ENCODE results near the gene RASL11A. TPM values are rescaled to one million over a fixed set of nuclear protein-coding genes. Genes with fewer than 3 reads are reported as not detected.
A peak's percentile ranks its signal among the peaks of the same experiment; 100 is the strongest.

The RASL11A gene
- total RNA-seq, 1 donor from 2014 or later = 5.7 TPM

GRCh38 chr13:27251166-27252091, 19.2 kb upstream of the RASL11A start, which contains the start of gene RPL21:
TSS of gene RPL21 (plus strand) at chr13:27251558. CDS start at chr13:27253777, 2,219 bp downstream.
- Histone ChIP-seq H3K9ac (ENCODE audit: low read depth in 1 of 3, low read length in 3 of 3) (peak within 1 kb of the TSS; percentile 98 to 99 (median 99)), H3K27me3 (ENCODE audit: control insufficient read depth in 3 of 3, insufficient read depth in 3 of 3, low read length in 3 of 3) (no peaks in the 10 kb centered on the region), H3K27ac (ENCODE audit: low read depth, low read length) (peak within 1 kb of the TSS; percentile 96), H3K4me1 (ENCODE audit: control insufficient read depth in 3 of 3, insufficient read depth in 3 of 3, low read length in 3 of 3) (peaks cover 16 to 28% (median 19%) of the 10 kb centered on the region in 3 donors), H3K36me3 (ENCODE audit: control insufficient read depth in 3 of 3, insufficient read depth in 3 of 3, low read length in 3 of 3) (peaks cover 4 to 14% (median 12%) of the 10 kb centered on the region in 3 donors), H3K9me3 (ENCODE audit: control insufficient read depth in 3 of 3, low read length in 3 of 3) (no peaks in the 10 kb centered on the region), H3K4me3 (ENCODE audit: low read length in 3 of 3) (peak within 1 kb of the TSS; percentile 94 to 97 (median 95))

- no peaks in the 10 kb centered on the region for H3K27me3 ChIP-seq (ENCODE audit: control insufficient read depth in 3 of 3, insufficient read depth in 3 of 3, low read length in 3 of 3)
- peak overlapping the region; percentile 96 for H3K27ac ChIP-seq (ENCODE audit: low read depth, low read length)
- no peaks in the 10 kb centered on the region for H3K9me3 ChIP-seq (ENCODE audit: control insufficient read depth in 3 of 3, low read length in 3 of 3)
- H3K4me1 ChIP-seq (ENCODE audit: control insufficient read depth in 3 of 3, insufficient read depth in 3 of 3, low read length in 3 of 3) = peaks cover 16 to 28% (median 19%) of the 10 kb centered on the region in 3 donors
- H3K9ac ChIP-seq (ENCODE audit: low read depth in 1 of 3, low read length in 3 of 3) = peak overlapping the region; percentile 98 to 99 (median 99)
- H3K36me3 ChIP-seq (ENCODE audit: control insufficient read depth in 3 of 3, insufficient read depth in 3 of 3, low read length in 3 of 3) = peaks cover 11 to 21% (median 16%) of the 10 kb centered on the region in 3 donors
- peak overlapping the region; percentile 94 to 97 (median 95) for H3K4me3 ChIP-seq (ENCODE audit: low read length in 3 of 3)
Observed at GRCh38 chr13:27252467-27252866, 18.2 kb upstream of the RASL11A start.

GRCh38 chr13:27257233-27257568, 13.4 kb upstream of the RASL11A start:
- H3K27ac ChIP-seq (ENCODE audit: low read depth, low read length) = no peak overlapping the region
- peaks cover 16 to 21% (median 19%) of the 10 kb centered on the region in 3 donors for H3K4me1 ChIP-seq (ENCODE audit: control insufficient read depth in 3 of 3, insufficient read depth in 3 of 3, low read length in 3 of 3)
- H3K4me3 ChIP-seq (ENCODE audit: low read length in 3 of 3) = no peak overlapping the region
- peaks cover 15 to 42% (median 31%) of the 10 kb centered on the region in 3 donors for H3K36me3 ChIP-seq (ENCODE audit: control insufficient read depth in 3 of 3, insufficient read depth in 3 of 3, low read length in 3 of 3)
- no peak overlapping the region for H3K9ac ChIP-seq (ENCODE audit: low read depth in 1 of 3, low read length in 3 of 3)
- H3K9me3 ChIP-seq (ENCODE audit: control insufficient read depth in 3 of 3, low read length in 3 of 3) = no peaks in the 10 kb centered on the region
- H3K27me3 ChIP-seq (ENCODE audit: control insufficient read depth in 3 of 3, insufficient read depth in 3 of 3, low read length in 3 of 3) = no peaks in the 10 kb centered on the region

GRCh38 chr13:27257648-27258253, 12.9 kb upstream of the RASL11A start:
- H3K36me3 ChIP-seq (ENCODE audit: control insufficient read depth in 3 of 3, insufficient read depth in 3 of 3, low read length in 3 of 3) = peaks cover 15 to 42% (median 31%) of the 10 kb centered on the region in 3 donors
- H3K4me1 ChIP-seq (ENCODE audit: control insufficient read depth in 3 of 3, insufficient read depth in 3 of 3, low read length in 3 of 3) = peaks cover 10 to 17% (median 14%) of the 10 kb centered on the region in 3 donors
- no peaks in the 10 kb centered on the region for H3K27me3 ChIP-seq (ENCODE audit: control insufficient read depth in 3 of 3, insufficient read depth in 3 of 3, low read length in 3 of 3)

GRCh38 chr13:27258637-27259386, 11.8 kb upstream of the RASL11A start:
- Histone ChIP-seq H3K4me1 (ENCODE audit: control insufficient read depth in 3 of 3, insufficient read depth in 3 of 3, low read length in 3 of 3) (peaks cover 4 to 8% (median 5%) of the 10 kb centered on the region in 3 donors), H3K9me3 (ENCODE audit: control insufficient read depth in 3 of 3, low read length in 3 of 3) (no peaks in the 10 kb centered on the region), H3K9ac (ENCODE audit: low read depth in 1 of 3, low read length in 3 of 3) (no peak overlapping the region), H3K36me3 (ENCODE audit: control insufficient read depth in 3 of 3, insufficient read depth in 3 of 3, low read length in 3 of 3) (peaks cover 15 to 42% (median 31%) of the 10 kb centered on the region in 3 donors), H3K4me3 (ENCODE audit: low read length in 3 of 3) (no peak overlapping the region), H3K27ac (ENCODE audit: low read depth, low read length) (no peak overlapping the region), H3K27me3 (ENCODE audit: control insufficient read depth in 3 of 3, insufficient read depth in 3 of 3, low read length in 3 of 3) (no peaks in the 10 kb centered on the region)

More at GRCh38 chr13:27257648-27258253, 12.9 kb upstream of the RASL11A start:
- Histone ChIP-seq H3K9me3 (ENCODE audit: control insufficient read depth in 3 of 3, low read length in 3 of 3) (no peaks in the 10 kb centered on the region), H3K4me3 (ENCODE audit: low read length in 3 of 3) (no peak overlapping the region), H3K27ac (ENCODE audit: low read depth, low read length) (no peak overlapping the region), H3K9ac (ENCODE audit: low read depth in 1 of 3, low read length in 3 of 3) (no peak overlapping the region)

- Histone ChIP-seq H3K4me3 (ENCODE audit: low read length in 3 of 3) (no peak overlapping the region), H3K36me3 (ENCODE audit: control insufficient read depth in 3 of 3, insufficient read depth in 3 of 3, low read length in 3 of 3) (peaks cover 15 to 37% (median 25%) of the 10 kb centered on the region in 3 donors), H3K9ac (ENCODE audit: low read depth in 1 of 3, low read length in 3 of 3) (no peak overlapping the region), H3K4me1 (ENCODE audit: control insufficient read depth in 3 of 3, insufficient read depth in 3 of 3, low read length in 3 of 3) (peaks cover 0 to 8% (median 3%) of the 10 kb centered on the region in 3 donors), H3K27ac (ENCODE audit: low read depth, low read length) (peak overlapping the region; percentile 10), H3K9me3 (ENCODE audit: control insufficient read depth in 3 of 3, low read length in 3 of 3) (no peaks in the 10 kb centered on the region), H3K27me3 (ENCODE audit: control insufficient read depth in 3 of 3, insufficient read depth in 3 of 3, low read length in 3 of 3) (no peaks in the 10 kb centered on the region)
Observed at GRCh38 chr13:27259831-27260230, 10.8 kb upstream of the RASL11A start.

GRCh38 chr13:27261396-27261795, 9.2 kb upstream of the RASL11A start:
- H3K9ac ChIP-seq (ENCODE audit: low read depth in 1 of 3, low read length in 3 of 3) = no peak overlapping the region
- no peak overlapping the region for H3K27ac ChIP-seq (ENCODE audit: low read depth, low read length)
- H3K9me3 ChIP-seq (ENCODE audit: control insufficient read depth in 3 of 3, low read length in 3 of 3) = no peaks in the 10 kb centered on the region
- H3K4me1 ChIP-seq (ENCODE audit: control insufficient read depth in 3 of 3, insufficient read depth in 3 of 3, low read length in 3 of 3) = peaks cover 0 to 3% (median 3%) of the 10 kb centered on the region in 3 donors
- H3K27me3 ChIP-seq (ENCODE audit: control insufficient read depth in 3 of 3, insufficient read depth in 3 of 3, low read length in 3 of 3) = no peaks in the 10 kb centered on the region
- no peak overlapping the region for H3K4me3 ChIP-seq (ENCODE audit: low read length in 3 of 3)
- peaks cover 11 to 28% (median 20%) of the 10 kb centered on the region in 3 donors for H3K36me3 ChIP-seq (ENCODE audit: control insufficient read depth in 3 of 3, insufficient read depth in 3 of 3, low read length in 3 of 3)

GRCh38 chr13:27263438-27263837, 7.2 kb upstream of the RASL11A start:
- Histone ChIP-seq H3K27ac (ENCODE audit: low read depth, low read length) (no peak overlapping the region), H3K27me3 (ENCODE audit: control insufficient read depth in 3 of 3, insufficient read depth in 3 of 3, low read length in 3 of 3) (no peaks in the 10 kb centered on the region), H3K4me1 (ENCODE audit: control insufficient read depth in 3 of 3, insufficient read depth in 3 of 3, low read length in 3 of 3) (peaks cover 0 to 3% (median 3%) of the 10 kb centered on the region in 3 donors), H3K9me3 (ENCODE audit: control insufficient read depth in 3 of 3, low read length in 3 of 3) (no peaks in the 10 kb centered on the region), H3K4me3 (ENCODE audit: low read length in 3 of 3) (no peak overlapping the region), H3K36me3 (ENCODE audit: control insufficient read depth in 3 of 3, insufficient read depth in 3 of 3, low read length in 3 of 3) (peaks cover 0 to 13% (median 5%) of the 10 kb centered on the region in 3 donors), H3K9ac (ENCODE audit: low read depth in 1 of 3, low read length in 3 of 3) (no peak overlapping the region)

- Histone ChIP-seq H3K36me3 (ENCODE audit: control insufficient read depth in 3 of 3, insufficient read depth in 3 of 3, low read length in 3 of 3) (peaks cover 0 to 6% (median 0%) of the 10 kb centered on the region in 3 donors), H3K4me3 (ENCODE audit: low read length in 3 of 3) (no peak overlapping the region), H3K27me3 (ENCODE audit: control insufficient read depth in 3 of 3, insufficient read depth in 3 of 3, low read length in 3 of 3) (no peaks in the 10 kb centered on the region), H3K4me1 (ENCODE audit: control insufficient read depth in 3 of 3, insufficient read depth in 3 of 3, low read length in 3 of 3) (peaks cover 0 to 3% (median 3%) of the 10 kb centered on the region in 3 donors), H3K9me3 (ENCODE audit: control insufficient read depth in 3 of 3, low read length in 3 of 3) (no peaks in the 10 kb centered on the region), H3K27ac (ENCODE audit: low read depth, low read length) (no peak overlapping the region), H3K9ac (ENCODE audit: low read depth in 1 of 3, low read length in 3 of 3) (no peak overlapping the region)
Observed at GRCh38 chr13:27264181-27264580, 6.4 kb upstream of the RASL11A start.
